Activated CD8-positive, alpha-beta T cell treated with anti-CD3 and anti-CD28 coated beads for 36 hours (primary cell): ENCODE results near the gene CTTN. TPM values are rescaled to one million over a fixed set of nuclear protein-coding genes. Genes with fewer than 3 reads are reported as not detected.

Experiments
- ATAC-seq: fragments of 200-7000 bp; cut with Tn5 transposase; one replicate; pipeline ENCODE4 v1.10.0; 2021; ENCODE audit warnings: mild to moderate bottlenecking, moderate library complexity
- CTCF ChIA-PET: fragments of 350-600 bp; sonication (Branson Sonifier 250); formaldehyde crosslinking; loops from one replicate; lab custom pipeline; 2021; ENCODE audit warnings: antibody characterized with exemption; lab: Charles Lee
- POLR2A ChIA-PET: fragments of 350-600 bp; sonication (Branson Sonifier 250); formaldehyde crosslinking; loops from one replicate; lab custom pipeline; 2021; ENCODE audit warnings: antibody characterized with exemption; lab: Charles Lee
- DNase-seq: peaks from one replicate; pipeline ENCODE4 v3.0.0-alpha.2; 2020
- H3K27ac Mint-ChIP-seq: one replicate; pipeline ENCODE4 v1.8.0; 2021; ENCODE audit warnings: mild to moderate bottlenecking, mixed read lengths
- H3K27me3 Mint-ChIP-seq: one replicate; pipeline ENCODE4 v1.8.0; 2021; ENCODE audit warnings: mixed read lengths
- H3K36me3 Mint-ChIP-seq: one replicate; pipeline ENCODE4 v1.8.0; 2021; ENCODE audit warnings: low read depth, mixed read lengths
- H3K4me1 Mint-ChIP-seq: one replicate; pipeline ENCODE4 v1.8.0; 2021; ENCODE audit warnings: low read depth, mixed read lengths
- H3K4me3 Mint-ChIP-seq: one replicate; pipeline ENCODE4 v1.8.0; 2021; ENCODE audit warnings: mild to moderate bottlenecking, moderate library complexity, mixed read lengths
- H3K9me3 Mint-ChIP-seq: one replicate; pipeline ENCODE4 v1.8.0; 2021; ENCODE audit warnings: mixed read lengths
- CTCF ChIP-seq: fragments of 200-600 bp; IDR thresholded peaks from one replicate; pipeline ENCODE4 v1.8.0; 2022; ENCODE audit warnings: antibody characterized with exemption, mild to moderate bottlenecking
- intact Hi-C: fragments of 100-400 bp; cut with micrococcal nuclease; formaldehyde crosslinking; loops from one replicate; pipeline ENCODE4 v1.10.0; 2022
- total RNA-seq, 2 experiments: library from RNA; stranded (reverse); gene quantifications; one replicate each; pipeline ENCODE4 v1.2.3, GENCODE V29; 2021

CTTN gene
- total RNA-seq, 2 experiments from 2014 or later = 8.6 to 9.9 TPM

DNA sequence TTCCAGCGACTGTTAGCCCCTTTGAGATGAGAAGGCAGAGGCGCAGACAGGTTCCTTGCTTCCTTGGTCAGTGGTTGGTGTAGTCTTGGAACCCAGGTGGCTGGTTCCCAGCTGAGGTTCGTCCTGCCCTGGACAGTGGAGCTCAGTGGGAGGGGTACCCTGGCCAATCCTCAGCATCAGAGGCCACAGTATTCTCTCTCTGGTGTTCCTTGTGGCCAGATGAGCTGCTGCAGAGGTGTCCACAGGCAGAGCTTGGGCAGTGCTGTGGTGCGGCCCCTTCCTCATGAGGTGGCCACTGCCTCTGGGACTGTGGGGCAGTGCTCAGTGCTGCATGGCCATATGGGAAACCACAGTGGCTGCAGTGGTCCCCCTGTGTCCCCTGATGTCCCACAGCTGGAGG lies 61.8 kb downstream of the CTTN start:
- ATAC-seq (no peak), DNase-seq (no peak)
- CTCF ChIA-PET = interaction anchor here (0.7 kb wide), 1 partner anchor 17 kb away, joined by 3 read pairs; no protein-coding TSS in a partner anchor
- no peaks in the 10 kb centered on the region for H3K36me3 Mint-ChIP-seq
- H3K4me3 Mint-ChIP-seq = no peak overlapping the region
- no peaks in the 10 kb centered on the region for H3K9me3 Mint-ChIP-seq
- H3K27ac Mint-ChIP-seq = no peak overlapping the region
- H3K27me3 Mint-ChIP-seq = peaks cover 5% of the 10 kb centered on the region
- TF ChIP-seq CTCF = no peak
- H3K4me1 Mint-ChIP-seq = no peaks in the 10 kb centered on the region
- POLR2A ChIA-PET = no interaction called here
- intact Hi-C loops = no loop called here

DNA sequence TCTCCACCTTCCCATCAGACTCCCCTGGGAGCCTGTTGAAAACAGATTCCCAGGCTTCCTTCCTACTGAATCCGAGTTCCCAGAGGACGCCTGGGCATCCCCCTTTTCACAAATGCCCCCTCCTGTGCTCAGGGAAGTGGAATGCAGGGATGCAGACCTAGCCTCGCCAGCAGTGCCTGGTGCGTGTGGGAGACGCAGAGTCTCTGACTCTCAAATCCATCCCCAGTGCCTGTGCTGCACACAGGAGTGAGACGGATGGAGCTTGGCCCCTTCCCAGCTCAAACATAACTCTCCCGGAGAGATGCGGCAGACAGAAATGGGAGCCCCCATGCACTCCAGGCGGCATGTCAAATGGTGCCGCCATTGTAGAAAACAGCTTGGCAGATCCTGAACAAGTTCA lies 62.6 kb downstream of the CTTN start:
- ATAC-seq (no peak), DNase-seq (no peak)
- Mint-ChIP-seq H3K27me3 (peaks cover 8% of the 10 kb centered on the region), H3K9me3 (no peaks in the 10 kb centered on the region), H3K27ac (no peak overlapping the region), H3K36me3 (no peaks in the 10 kb centered on the region), H3K4me1 (no peaks in the 10 kb centered on the region), H3K4me3 (no peak overlapping the region)
- no peak for TF ChIP-seq CTCF
- POLR2A ChIA-PET = no interaction called here
- CTCF ChIA-PET = no interaction called here
- intact Hi-C loops = no loop called here

DNA sequence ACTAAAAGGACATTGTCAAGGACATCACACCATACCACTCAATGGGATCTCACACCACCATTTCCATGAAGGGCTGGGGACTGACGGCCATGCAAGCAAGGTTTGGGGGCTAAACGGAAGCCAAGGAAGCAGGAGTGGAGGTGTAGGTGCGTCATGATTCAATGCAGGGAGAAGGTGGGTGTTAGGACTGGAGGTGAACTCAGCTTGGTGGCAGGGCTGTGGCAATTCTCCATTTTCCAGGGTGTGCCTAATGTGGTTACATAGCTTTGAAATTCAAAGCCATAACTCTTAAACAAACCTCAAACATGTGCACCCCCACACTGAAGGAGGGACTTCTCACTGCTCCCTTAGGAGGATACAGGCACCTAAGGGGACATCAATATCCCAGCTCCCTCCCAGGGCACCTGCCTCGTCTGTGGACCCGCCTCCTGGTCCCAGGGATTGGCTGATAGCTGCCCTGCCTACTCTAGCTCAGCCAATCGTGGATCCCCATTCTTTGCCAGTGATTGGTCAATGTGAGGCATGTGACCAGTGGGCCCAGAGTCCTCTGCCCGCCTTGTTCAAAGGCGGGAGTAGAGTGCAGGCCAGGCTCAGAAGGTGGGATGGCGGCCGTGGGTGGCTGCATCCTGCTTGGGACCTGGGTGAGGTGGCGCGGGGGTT lies 64.6 kb downstream of the CTTN start:
- DNase-seq (peak; percentile 10), ATAC-seq (no peak)
- no peak overlapping the region for H3K4me3 Mint-ChIP-seq
- TF ChIP-seq CTCF = no peak
- no peak overlapping the region for H3K27ac Mint-ChIP-seq
- intact Hi-C loops = no loop called here
- no peaks in the 10 kb centered on the region for H3K36me3 Mint-ChIP-seq
- no peaks in the 10 kb centered on the region for H3K4me1 Mint-ChIP-seq
- ChIA-PET CTCF (no interaction called here), POLR2A (no interaction called here)
- no peaks in the 10 kb centered on the region for H3K9me3 Mint-ChIP-seq
- peaks cover 8% of the 10 kb centered on the region for H3K27me3 Mint-ChIP-seq

- Mint-ChIP-seq H3K9me3 (no peaks in the 10 kb centered on the region), H3K27ac (no peak overlapping the region), H3K4me1 (no peaks in the 10 kb centered on the region), H3K4me3 (no peak overlapping the region), H3K27me3 (peaks cover 8% of the 10 kb centered on the region), H3K36me3 (no peaks in the 10 kb centered on the region)
- ATAC-seq = no peak
- no peak for DNase-seq
- CTCF ChIA-PET = no interaction called here
- POLR2A ChIA-PET = no interaction called here
- no peak for TF ChIP-seq CTCF
- intact Hi-C loops = no loop called here
These were observed 65.3 kb downstream of the CTTN start for GRCh38 chr11:70463478-70464255.
